Fibroblast of peridontal ligament (primary cell): ENCODE results near the gene BMX.

Experiments
- DNase-seq: peaks from one replicate; pipeline ENCODE4 v3.0.0-alpha.2; 2010; ENCODE audit errors: extremely low read depth

BMX gene

DNA sequence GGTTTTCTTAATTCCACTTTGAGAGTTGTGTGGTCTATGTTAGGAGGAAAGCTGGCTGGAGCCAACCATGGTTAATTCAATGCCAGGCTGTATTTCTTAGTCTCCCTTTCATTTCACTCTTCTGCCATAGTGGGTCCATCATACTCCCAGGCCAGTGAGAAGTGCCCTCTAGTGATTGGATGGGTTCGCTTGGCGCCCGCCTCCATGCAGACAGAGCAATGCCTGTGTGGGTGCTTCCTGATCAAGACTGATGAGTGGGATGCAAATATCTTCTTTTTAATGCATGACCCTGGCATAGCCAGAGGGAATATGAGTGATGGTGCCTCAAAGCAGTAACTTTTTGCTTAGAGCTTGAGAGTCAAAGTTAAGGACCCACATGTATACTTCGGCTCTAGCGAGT is 6.4 kb downstream of the BMX start:
- no peak for DNase-seq

DNA sequence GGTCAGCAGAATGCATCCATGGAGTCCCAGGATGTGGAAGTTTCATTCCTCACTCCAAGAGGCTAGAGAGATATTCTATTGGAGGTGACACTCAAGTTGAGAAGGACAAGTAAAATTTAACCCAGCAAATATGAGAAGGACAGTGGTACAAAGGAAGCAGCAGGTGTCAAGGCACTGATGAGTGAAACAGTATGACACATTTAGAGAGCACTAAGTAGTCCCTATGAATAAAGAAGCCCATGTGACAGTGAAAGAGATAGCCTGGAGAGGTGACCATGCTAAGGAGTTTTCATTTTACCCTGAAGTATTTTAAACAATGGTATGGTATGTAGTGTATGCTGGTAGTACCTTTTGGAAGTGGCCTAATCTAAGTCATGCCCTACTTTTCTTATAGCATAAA is 9.2 kb downstream of the BMX start:
- DNase-seq = no peak

- no peak for DNase-seq
Measured at GRCh38 chrX:15511563-15511962, 11.0 kb downstream of the BMX start.

DNA sequence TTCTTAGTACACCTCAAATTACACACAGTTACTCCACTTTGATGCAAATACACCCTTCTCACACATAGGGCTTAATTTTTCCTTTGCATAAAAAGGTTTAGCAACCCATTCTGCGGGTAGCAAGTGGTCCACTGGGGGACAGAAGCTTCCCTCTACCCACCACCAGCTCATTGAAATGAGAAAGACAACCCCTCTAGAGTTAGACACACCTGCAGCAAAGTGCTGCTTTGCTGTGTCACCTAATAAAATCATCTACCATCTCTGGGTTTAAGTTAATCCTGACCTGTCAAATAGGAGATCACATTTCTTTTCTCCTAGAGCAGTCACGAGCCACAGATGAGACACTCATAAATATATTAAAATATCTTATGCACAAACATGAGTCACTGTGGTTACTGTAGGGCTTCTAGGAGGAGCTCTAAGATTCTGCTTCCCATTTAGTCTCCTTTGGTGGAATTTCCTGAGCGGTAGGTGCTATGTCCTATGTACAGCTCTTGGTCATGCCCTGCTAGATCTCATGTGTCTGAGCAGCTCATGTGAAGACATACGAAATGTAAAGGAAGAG is 11.9 kb downstream of the BMX start:
- no peak for DNase-seq

DNA sequence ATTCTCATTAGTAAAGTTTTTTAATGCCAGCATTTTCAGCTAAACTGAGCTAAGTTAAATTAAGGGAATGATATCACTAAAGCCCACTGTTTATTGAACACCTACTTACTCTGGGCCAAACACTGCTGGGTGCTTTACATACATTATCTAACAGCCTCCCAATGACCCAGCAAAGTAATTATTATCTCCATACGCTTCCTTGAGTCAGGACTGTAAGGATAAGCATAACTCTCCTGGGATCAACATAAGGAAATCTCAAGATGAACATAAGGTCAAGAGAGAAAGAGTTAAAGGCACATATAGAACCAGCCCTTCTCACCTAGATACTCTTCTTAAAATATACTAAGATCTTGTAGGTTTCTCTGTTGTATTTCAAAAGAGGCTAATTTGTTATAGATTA is 13.7 kb downstream of the BMX start:
- no peak for DNase-seq

DNA sequence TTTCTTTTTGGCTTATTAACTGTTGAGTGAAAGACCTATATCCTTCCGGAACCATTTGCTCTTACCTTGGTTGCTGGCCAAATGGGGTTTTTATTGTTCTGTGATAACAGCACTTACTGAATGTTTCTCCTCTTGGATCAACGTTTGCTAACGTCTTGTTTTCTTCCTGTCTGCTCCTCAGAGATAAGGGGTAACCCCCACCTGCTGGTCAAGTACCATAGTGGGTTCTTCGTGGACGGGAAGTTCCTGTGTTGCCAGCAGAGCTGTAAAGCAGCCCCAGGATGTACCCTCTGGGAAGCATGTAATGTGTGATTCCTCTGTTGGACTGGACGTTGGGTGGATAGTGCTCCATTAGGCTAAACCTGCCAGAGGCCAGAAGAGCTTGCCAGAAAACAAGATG is 15.3 kb downstream of the BMX start:
- DNase-seq = no peak

- DNase-seq = no peak
Measured at GRCh38 chrX:15522464-15522863, 21.9 kb downstream of the BMX start.

GRCh38 chrX:15523088-15523487 is 22.5 kb downstream of the BMX start:
- DNase-seq = no peak

DNA sequence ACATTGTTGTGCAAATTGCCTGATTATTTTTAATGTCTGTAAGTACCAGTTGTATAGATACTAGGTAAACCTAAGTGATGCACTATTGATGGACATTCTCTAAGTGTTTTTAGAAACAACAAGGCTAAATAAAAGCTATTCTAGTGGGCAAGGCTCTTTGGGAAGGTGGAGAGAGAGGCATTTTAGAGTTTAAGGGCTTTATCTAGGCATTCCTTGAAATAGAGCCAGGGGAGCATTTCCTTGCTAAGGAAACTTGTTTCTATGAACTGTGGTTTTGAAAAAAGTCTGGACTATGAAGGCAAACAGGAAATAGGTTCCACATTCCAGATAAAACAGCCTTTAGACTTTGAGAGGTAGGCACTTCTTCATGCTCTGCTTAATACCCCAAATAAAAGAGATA is 23.8 kb downstream of the BMX start:
- DNase-seq = peak; percentile 3

- no peak for DNase-seq
Measured at GRCh38 chrX:15525664-15526416, 25.2 kb downstream of the BMX start.

- no peak for DNase-seq
Measured at GRCh38 chrX:15529165-15529564, 28.6 kb downstream of the BMX start.

GRCh38 chrX:15530318-15530717 is 29.7 kb downstream of the BMX start:
- DNase-seq = no peak

DNA sequence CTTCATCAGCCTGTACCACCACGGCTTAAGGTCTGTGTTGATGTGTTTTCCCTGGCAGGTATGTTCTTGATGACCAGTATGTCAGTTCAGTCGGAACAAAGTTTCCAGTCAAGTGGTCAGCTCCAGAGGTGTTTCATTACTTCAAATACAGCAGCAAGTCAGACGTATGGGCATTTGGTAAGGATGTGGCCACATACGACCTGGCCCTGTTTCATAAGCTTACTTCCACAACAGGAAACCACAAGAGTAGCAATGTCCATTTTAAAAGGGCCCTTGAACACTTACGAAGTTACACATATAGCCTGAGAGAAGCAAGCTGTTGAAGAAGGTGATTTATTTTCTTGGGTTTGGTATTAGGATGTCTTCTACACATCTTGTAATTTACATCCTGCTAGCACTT is 46.1 kb downstream of the BMX start:
- no peak for DNase-seq

DNA sequence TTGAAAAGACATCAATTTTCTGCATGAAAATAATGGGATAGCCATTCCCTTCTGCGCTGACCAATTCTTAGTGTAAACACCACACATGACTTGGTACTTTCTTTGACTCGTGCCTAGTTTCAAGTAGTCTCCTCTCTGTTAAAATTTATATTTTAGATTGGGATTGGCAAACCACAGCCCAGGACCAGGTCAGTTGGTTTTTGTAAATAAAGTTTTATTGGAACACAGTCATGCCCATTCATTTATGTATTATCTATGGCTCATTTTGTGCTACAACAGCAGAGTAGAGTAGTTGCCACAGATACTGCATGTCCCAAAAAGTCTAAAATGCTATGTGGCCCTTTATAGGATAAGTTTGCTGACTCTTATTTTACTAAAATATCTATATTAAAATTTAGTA is 46.7 kb downstream of the BMX start:
- DNase-seq = no peak

- no peak for DNase-seq
Measured at GRCh38 chrX:15549189-15550012, 48.8 kb downstream of the BMX start.

GRCh38 chrX:15559227-15559626 is 58.6 kb downstream of the BMX start:
- no peak for DNase-seq

GRCh38 chrX:15560924-15561323 is 60.3 kb downstream of the BMX start:
- DNase-seq = no peak

DNA sequence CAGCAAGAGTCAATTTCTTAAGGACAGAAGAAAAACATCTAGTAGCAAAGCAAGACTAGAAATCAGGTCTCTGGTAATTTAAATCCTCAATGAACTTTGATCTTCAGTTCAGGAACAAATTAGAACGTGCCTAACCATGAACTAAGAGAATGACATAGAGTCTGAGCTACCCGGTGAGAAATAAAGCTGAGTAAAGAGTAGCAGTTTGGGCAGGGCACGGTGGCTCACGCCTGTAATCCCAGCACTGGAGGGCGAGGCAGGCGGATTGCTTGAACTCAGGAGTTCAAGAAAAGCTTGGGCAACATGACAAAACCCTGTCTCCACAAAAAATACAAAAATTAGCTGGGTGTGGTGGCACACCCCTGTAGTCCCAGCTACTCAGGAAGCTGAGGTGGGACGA is 62.4 kb downstream of the BMX start:
- DNase-seq = no peak

- peak; percentile 60 for DNase-seq
Measured at GRCh38 chrX:15564981-15565579, 64.5 kb downstream of the BMX start.

GRCh38 chrX:15566244-15566643 is 65.6 kb downstream of the BMX start:
- DNase-seq = peak; percentile 1

GRCh38 chrX:15567267-15567666 is 66.7 kb downstream of the BMX start:
- no peak for DNase-seq

GRCh38 chrX:15567886-15568616 is 67.4 kb downstream of the BMX start:
- DNase-seq = peak; percentile 8
